ENCODE measurements around the gene PATE2.

GRCh38 chr11:125743681-125744080 lies 34.9 kb downstream of the PATE2 start:
- TF ChIP-seq CTCF (IDR thresholded peaks at IDR 0.05; ENCODE audit: low read length) (no peak), EZH2 (optimal IDR thresholded peaks at IDR 0.05; ENCODE audit: low read depth, low read length) (no peak)

All from MM.1S (cell line).